Activated T-helper 2 cell treated with anti-CD3 and anti-CD28 coated beads, Interferon-gamma antibody, Interleukin-2, Interleukin-4, amounts not matched to agents 10 μg/mL and 5 μg/mL and 100 μg/mL, durations not matched to agents 14 hours and 24 hours and 36 hours (primary cell): ENCODE results near the gene ROR1. TPM values are rescaled to one million over a fixed set of nuclear protein-coding genes. Genes with fewer than 3 reads are reported as not detected.

Experiments
- DNase-seq: peaks from one replicate; pipeline ENCODE4 v3.0.0; 2021; ENCODE audit warnings: low spot score
- H3K27ac Mint-ChIP-seq: one replicate; pipeline ENCODE4 v1.8.0; 2021; ENCODE audit warnings: mixed read lengths
- H3K27me3 Mint-ChIP-seq: one replicate; pipeline ENCODE4 v1.8.0; 2021; ENCODE audit warnings: low read depth, mixed read lengths
- H3K36me3 Mint-ChIP-seq: one replicate; pipeline ENCODE4 v1.8.0; 2021; ENCODE audit warnings: low read depth, mixed read lengths
- H3K4me1 Mint-ChIP-seq: one replicate; pipeline ENCODE4 v1.8.0; 2021; ENCODE audit warnings: low read depth, mixed read lengths
- H3K4me3 Mint-ChIP-seq: one replicate; pipeline ENCODE4 v1.8.0; 2021; ENCODE audit warnings: low read depth, mild to moderate bottlenecking, moderate library complexity, mixed read lengths
- H3K9me3 Mint-ChIP-seq: one replicate; pipeline ENCODE4 v1.8.0; 2021; ENCODE audit warnings: mixed read lengths
- intact Hi-C: fragments of 100-400 bp; cut with micrococcal nuclease; formaldehyde crosslinking; loops from one replicate; pipeline ENCODE4 v1.15.1; 2023
- total RNA-seq: library from RNA; stranded (reverse); gene quantifications from 2 replicates; pipeline ENCODE4 v1.2.3, GENCODE V29; 2022

ROR1 gene
- total RNA-seq, 1 donor from 2014 or later: 0.09 TPM

GRCh38 chr1:64163970-64164369 lies 390.2 kb downstream of the ROR1 start:
- no peak overlapping the region for H3K27ac Mint-ChIP-seq
- H3K4me3 Mint-ChIP-seq: no peak overlapping the region
- H3K4me1 Mint-ChIP-seq: no peaks in the 10 kb centered on the region
- intact Hi-C loops: no loop called here
- peaks cover 44% of the 10 kb centered on the region for H3K27me3 Mint-ChIP-seq
- H3K36me3 Mint-ChIP-seq: no peaks in the 10 kb centered on the region
- DNase-seq: no peak
- peaks cover under 1% of the 10 kb centered on the region for H3K9me3 Mint-ChIP-seq

- intact Hi-C loops: no loop called here
- H3K27me3 Mint-ChIP-seq: peaks cover 45% of the 10 kb centered on the region
- DNase-seq: no peak
- H3K4me3 Mint-ChIP-seq: no peak overlapping the region
- H3K4me1 Mint-ChIP-seq: peaks cover 10% of the 10 kb centered on the region
- no peaks in the 10 kb centered on the region for H3K36me3 Mint-ChIP-seq
- peaks cover 12% of the 10 kb centered on the region for H3K9me3 Mint-ChIP-seq
- H3K27ac Mint-ChIP-seq: no peak overlapping the region
Observed at GRCh38 chr1:64166629-64167028, 392.8 kb downstream of the ROR1 start.

GRCh38 chr1:64167176-64167575 lies 393.4 kb downstream of the ROR1 start:
- no peaks in the 10 kb centered on the region for H3K36me3 Mint-ChIP-seq
- intact Hi-C loops: no loop called here
- H3K9me3 Mint-ChIP-seq: peaks cover 12% of the 10 kb centered on the region
- no peak for DNase-seq
- H3K27me3 Mint-ChIP-seq: peaks cover 42% of the 10 kb centered on the region
- H3K4me1 Mint-ChIP-seq: peaks cover 16% of the 10 kb centered on the region
- H3K4me3 Mint-ChIP-seq: no peak overlapping the region
- H3K27ac Mint-ChIP-seq: no peak overlapping the region

GRCh38 chr1:64171246-64171645 lies 397.4 kb downstream of the ROR1 start:
- Mint-ChIP-seq H3K27me3 (peaks cover 47% of the 10 kb centered on the region), H3K4me1 (peaks cover 22% of the 10 kb centered on the region), H3K36me3 (no peaks in the 10 kb centered on the region), H3K9me3 (peaks cover 12% of the 10 kb centered on the region), H3K27ac (no peak overlapping the region), H3K4me3 (no peak overlapping the region)
- DNase-seq: no peak
- intact Hi-C loops: no loop called here

- peaks cover 22% of the 10 kb centered on the region for H3K4me1 Mint-ChIP-seq
- H3K4me3 Mint-ChIP-seq: no peak overlapping the region
- DNase-seq: no peak
- H3K9me3 Mint-ChIP-seq: peaks cover 12% of the 10 kb centered on the region
- no peaks in the 10 kb centered on the region for H3K36me3 Mint-ChIP-seq
- intact Hi-C loops: loop anchor here (1.0 to 2.0 kb wide), 2 partner anchors 21 to 51 kb away; no protein-coding TSS in a partner anchor
- H3K27me3 Mint-ChIP-seq: peaks cover 53% of the 10 kb centered on the region
- peak overlapping the region; percentile 36 for H3K27ac Mint-ChIP-seq
Observed at GRCh38 chr1:64171797-64172281, 398.0 kb downstream of the ROR1 start.

GRCh38 chr1:64172458-64172983 lies 398.7 kb downstream of the ROR1 start:
- Mint-ChIP-seq H3K4me1 (peaks cover 22% of the 10 kb centered on the region), H3K27ac (no peak overlapping the region), H3K36me3 (no peaks in the 10 kb centered on the region), H3K27me3 (peaks cover 49% of the 10 kb centered on the region), H3K4me3 (no peak overlapping the region), H3K9me3 (peaks cover 12% of the 10 kb centered on the region)
- no peak for DNase-seq
- intact Hi-C loops: loop anchor here (1.0 to 2.0 kb wide), 2 partner anchors 22 to 51 kb away; no protein-coding TSS in a partner anchor

GRCh38 chr1:64173336-64173940 lies 399.6 kb downstream of the ROR1 start:
- Mint-ChIP-seq H3K4me3 (no peak overlapping the region), H3K9me3 (peaks cover 12% of the 10 kb centered on the region), H3K36me3 (no peaks in the 10 kb centered on the region), H3K27me3 (peaks cover 45% of the 10 kb centered on the region), H3K4me1 (peaks cover 22% of the 10 kb centered on the region), H3K27ac (no peak overlapping the region)
- intact Hi-C loops: loop anchor here (2.0 kb wide), 1 partner anchor 23 kb away; no protein-coding TSS in a partner anchor
- no peak for DNase-seq

- peaks cover 46% of the 10 kb centered on the region for H3K27me3 Mint-ChIP-seq
- no peak overlapping the region for H3K4me3 Mint-ChIP-seq
- H3K27ac Mint-ChIP-seq: no peak overlapping the region
- intact Hi-C loops: no loop called here
- no peaks in the 10 kb centered on the region for H3K36me3 Mint-ChIP-seq
- DNase-seq: no peak
- peaks cover 21% of the 10 kb centered on the region for H3K4me1 Mint-ChIP-seq
- H3K9me3 Mint-ChIP-seq: peaks cover 5% of the 10 kb centered on the region
Observed at GRCh38 chr1:64175639-64176038, 401.8 kb downstream of the ROR1 start.

- Mint-ChIP-seq H3K4me1 (peaks cover 11% of the 10 kb centered on the region), H3K4me3 (no peak overlapping the region), H3K27ac (no peak overlapping the region), H3K9me3 (no peaks in the 10 kb centered on the region), H3K27me3 (peaks cover 43% of the 10 kb centered on the region), H3K36me3 (no peaks in the 10 kb centered on the region)
- no peak for DNase-seq
- intact Hi-C loops: no loop called here
Observed at GRCh38 chr1:64176659-64177058, 402.8 kb downstream of the ROR1 start.

- no peak for DNase-seq
- no peak overlapping the region for H3K4me3 Mint-ChIP-seq
- no peak overlapping the region for H3K27ac Mint-ChIP-seq
- no peaks in the 10 kb centered on the region for H3K36me3 Mint-ChIP-seq
- intact Hi-C loops: no loop called here
- H3K4me1 Mint-ChIP-seq: no peaks in the 10 kb centered on the region
- no peaks in the 10 kb centered on the region for H3K9me3 Mint-ChIP-seq
- peaks cover 43% of the 10 kb centered on the region for H3K27me3 Mint-ChIP-seq
Observed at GRCh38 chr1:64179588-64179987, 405.8 kb downstream of the ROR1 start.

GRCh38 chr1:64182207-64182606 lies 408.4 kb downstream of the ROR1 start:
- no peaks in the 10 kb centered on the region for H3K36me3 Mint-ChIP-seq
- H3K9me3 Mint-ChIP-seq: no peaks in the 10 kb centered on the region
- DNase-seq: no peak
- H3K4me3 Mint-ChIP-seq: no peak overlapping the region
- intact Hi-C loops: no loop called here
- no peaks in the 10 kb centered on the region for H3K4me1 Mint-ChIP-seq
- H3K27me3 Mint-ChIP-seq: peaks cover 26% of the 10 kb centered on the region
- H3K27ac Mint-ChIP-seq: no peak overlapping the region

GRCh38 chr1:64183395-64184002 lies 409.7 kb downstream of the ROR1 start:
- Mint-ChIP-seq H3K36me3 (no peaks in the 10 kb centered on the region), H3K27me3 (peaks cover 21% of the 10 kb centered on the region), H3K4me3 (no peak overlapping the region), H3K27ac (no peak overlapping the region), H3K4me1 (no peaks in the 10 kb centered on the region), H3K9me3 (no peaks in the 10 kb centered on the region)
- DNase-seq: no peak
- intact Hi-C loops: no loop called here

GRCh38 chr1:64184003-64184440 lies 410.2 kb downstream of the ROR1 start:
- Mint-ChIP-seq H3K36me3 (no peaks in the 10 kb centered on the region), H3K9me3 (no peaks in the 10 kb centered on the region), H3K4me1 (no peaks in the 10 kb centered on the region), H3K27me3 (peaks cover 20% of the 10 kb centered on the region), H3K4me3 (no peak overlapping the region), H3K27ac (no peak overlapping the region)
- intact Hi-C loops: no loop called here
- no peak for DNase-seq
